Right cardiac atrium (tissue), 5 donors: ENCODE measurements around the gene IFITM5. TPM values are rescaled to one million over a fixed set of nuclear protein-coding genes. Genes with fewer than 3 reads are reported as not detected.
"Not testable (repeated sequence)": the region's sequence is repeated elsewhere in the genome, so short reads cannot be mapped to it uniquely, and the experiment has no call there.

Experiments used
- ATAC-seq, 2 donors: fragments of 200-7000 bp; cut with Tn5 transposase; one replicate each; pipeline versions ENCODE4 v1.8.0 to v1.9.1; 2020; ENCODE audit warnings: moderate library complexity in 2 of 2, mild to moderate bottlenecking in 1 of 2
- DNase-seq, 3 donors: peaks; one replicate each; pipeline ENCODE4 v3.0.0-alpha.2; 2020
- H3K27ac ChIP-seq: one replicate; pipeline ENCODE4 v1.5.1; 2013; ENCODE audit warnings: mild to moderate bottlenecking, low read length, control low read depth, moderate library complexity
- H3K27me3 ChIP-seq: one replicate; pipeline ENCODE4 v1.6.1; 2013; ENCODE audit not compliant: control insufficient read depth, insufficient read depth
- H3K4me1 ChIP-seq: one replicate; pipeline ENCODE4 v1.6.1; 2013; ENCODE audit warnings: low read length; ENCODE audit not compliant: control insufficient read depth, insufficient read depth
- H3K4me3 ChIP-seq: one replicate; pipeline ENCODE4 v1.5.1; 2013; ENCODE audit warnings: low read length, control low read depth
- H3K9me3 ChIP-seq: one replicate; pipeline ENCODE4 v1.6.1; 2013; ENCODE audit warnings: low read length; ENCODE audit not compliant: control insufficient read depth
- WGBS: extraction: QIAGEN DNeasy Blood & Tissue Kit; methylation state at CpG from one replicate; pipeline ENCODE4 v1.1.7; 2013; 5-methylcytosine and 5-hydroxymethylcytosine counted together
- intact Hi-C, 4 donors: fragments of 100-400 bp; cut with DNase I; formaldehyde crosslinking; loops; one replicate each; pipeline versions ENCODE4 v1.11.0 to v1.14.0; 2022 to 2023
- polyA plus RNA-seq: library from polyadenylated mRNA; stranded (reverse); fragments of 200-250 nt; gene quantifications from one replicate; pipeline ENCODE4 v1.2.3, GENCODE V29; 2013
- total RNA-seq, 4 donors: library from RNA; stranded (reverse); fragmentation: NEBNext Ultra II Directional; extraction: Animal tissue kit (Norgen Biotek cat#: 25700); gene quantifications; one replicate each; pipeline ENCODE4 v1.2.1, GENCODE V29; 2021
- donor health status: healthy with polysubstance abuse.
- donor health status: DM: no; HTN: yes; CAD: no.
- donor health status: DM: no; HTN: no; CAD: no.
- donor health status: DM: no; HTN: yes; CAD: no; lungs with severe emphysema.
- donor health status: DM: yes; HTN: yes; CAD: no.

IFITM5 gene
- total and polyA plus RNA-seq, 5 donors, result not detected

GRCh38 chr11:334264-334994, 35.1 kb upstream of the IFITM5 start:
- intact Hi-C loops, result no loop called here
- 46% methylated on average over 25 of the region's 25 CpGs for WGBS
- no peak overlapping the region for H3K4me3 ChIP-seq
- no peaks in the 10 kb centered on the region for H3K27me3 ChIP-seq
- peaks cover 2% of the 10 kb centered on the region for H3K4me1 ChIP-seq
- peak; percentile 79 to 87 (median 79) for DNase-seq
- peak overlapping the region; percentile 16 for H3K27ac ChIP-seq
- peak; percentile 87 to 89 for ATAC-seq
- no peaks in the 10 kb centered on the region for H3K9me3 ChIP-seq

GRCh38 chr11:333616-334263, 34.4 kb upstream of the IFITM5 start:
- H3K27ac ChIP-seq, result peak overlapping the region; percentile 16
- H3K4me1 ChIP-seq, ATAC-seq, H3K27me3 ChIP-seq, H3K4me3 ChIP-seq, intact Hi-C loops, H3K9me3 ChIP-seq: not testable (repeated sequence)
- 84% methylated on average over 17 of the region's 17 CpGs for WGBS
- peak in 2 of 3 donors; percentile 28 to 40 for DNase-seq

DNA sequence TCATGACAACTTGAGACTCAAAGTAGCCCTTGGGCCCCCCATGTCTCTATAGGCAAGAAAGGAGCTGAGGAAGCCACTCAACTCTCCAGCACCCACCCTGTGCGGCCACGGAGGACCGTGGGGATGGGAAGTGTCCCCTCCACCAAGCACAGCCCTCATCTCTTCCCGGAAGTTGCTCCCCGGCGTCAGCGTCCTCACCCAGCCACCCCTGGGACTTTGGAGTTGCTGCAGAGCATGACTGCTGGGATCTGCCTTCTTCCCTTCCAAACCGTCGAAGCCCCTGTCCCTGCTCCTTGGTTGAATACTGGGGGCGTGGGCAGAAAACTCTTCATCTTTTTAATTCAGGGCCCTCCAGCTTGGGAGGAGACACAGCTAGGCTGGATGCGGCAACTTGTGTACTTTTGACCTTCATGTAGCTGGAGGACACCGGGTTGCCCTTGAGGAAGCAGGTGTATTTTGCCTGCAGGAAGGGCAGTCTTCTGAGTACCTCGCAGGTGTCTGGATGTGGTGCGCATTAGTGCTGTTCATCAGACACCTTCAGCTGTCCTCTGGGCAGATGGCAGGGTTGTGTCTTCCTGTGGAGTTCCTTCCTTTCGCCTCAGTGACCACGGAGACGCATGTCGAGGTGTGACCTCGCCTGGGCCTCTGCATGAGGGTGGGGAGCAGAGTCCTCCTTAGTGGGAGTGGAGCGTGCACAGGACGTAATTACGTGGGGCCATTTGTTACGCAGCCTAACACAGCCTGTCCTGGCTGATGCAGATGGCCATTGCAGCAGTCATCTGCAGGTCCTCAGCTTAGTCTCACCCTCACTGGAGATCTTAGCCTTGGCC, 33.5 kb upstream of the IFITM5 start:
- no peak overlapping the region for H3K4me3 ChIP-seq
- no peak for ATAC-seq
- H3K9me3 ChIP-seq, result no peaks in the 10 kb centered on the region
- intact Hi-C loops, result no loop called here
- 90% methylated on average over 23 of the region's 23 CpGs for WGBS
- no peak overlapping the region for H3K27ac ChIP-seq
- DNase-seq, result peak in 2 of 3 donors; percentile 41 to 53
- peaks cover 2% of the 10 kb centered on the region for H3K4me1 ChIP-seq
- H3K27me3 ChIP-seq, result no peaks in the 10 kb centered on the region

DNA sequence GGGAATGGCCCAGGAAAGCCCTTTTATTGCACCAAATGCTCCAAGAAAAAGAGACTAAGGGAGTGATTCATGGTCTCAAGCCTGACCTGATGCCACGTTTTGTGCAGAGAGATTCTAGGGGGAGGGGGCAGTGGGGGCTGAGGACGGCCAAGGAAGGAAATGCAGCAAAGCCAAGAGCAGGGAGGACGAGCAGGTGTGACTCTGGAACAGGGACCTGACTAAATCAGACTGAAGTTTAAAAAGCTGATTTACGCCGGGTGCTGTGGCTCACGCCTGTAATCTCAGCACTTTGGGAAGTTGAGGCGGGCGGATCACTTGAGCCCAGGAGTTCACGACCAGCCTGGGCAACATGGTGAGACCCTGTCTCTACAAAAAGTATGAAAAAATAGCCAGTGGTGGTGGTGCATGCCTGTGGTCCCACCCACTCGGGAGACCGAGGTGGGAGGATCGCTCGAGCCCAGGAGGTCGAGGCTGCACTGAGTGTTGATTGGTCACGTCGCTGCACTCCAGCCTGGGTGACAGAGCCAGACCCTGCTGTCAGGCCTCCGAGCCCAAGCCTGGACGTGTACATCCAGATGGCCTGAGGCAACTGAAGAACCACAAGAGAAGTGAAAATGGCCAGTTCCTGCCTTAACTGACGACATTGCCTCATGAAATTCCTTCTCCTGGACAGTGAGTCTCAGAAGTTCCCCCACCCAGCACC, 32.2 kb upstream of the IFITM5 start:
- intact Hi-C loops, result no loop called here
- H3K4me1 ChIP-seq, result peaks cover under 1% of the 10 kb centered on the region
- 85% methylated on average over 19 of the region's 19 CpGs for WGBS
- no peak overlapping the region for H3K27ac ChIP-seq
- H3K4me3 ChIP-seq, result no peak overlapping the region
- DNase-seq (peak in 2 of 3 donors; percentile 35 to 49), ATAC-seq (no peak)
- H3K27me3 ChIP-seq, result no peaks in the 10 kb centered on the region
- no peaks in the 10 kb centered on the region for H3K9me3 ChIP-seq

- Histone ChIP-seq H3K27ac (no peak overlapping the region), H3K27me3 (no peaks in the 10 kb centered on the region), H3K4me3 (no peak overlapping the region), H3K4me1 (peaks cover under 1% of the 10 kb centered on the region), H3K9me3 (no peaks in the 10 kb centered on the region)
- intact Hi-C loops, result no loop called here
- no peak for ATAC-seq
- peak in 2 of 3 donors; percentile 49 to 57 for DNase-seq
- WGBS, result 86% methylated on average over 34 of the region's 34 CpGs
These were observed 31.5 kb upstream of the IFITM5 start for GRCh38 chr11:330694-331357.

GRCh38 chr11:330307-330693, 31.0 kb upstream of the IFITM5 start:
- Histone ChIP-seq H3K27me3 (no peaks in the 10 kb centered on the region), H3K4me3 (no peak overlapping the region), H3K27ac (no peak overlapping the region), H3K4me1 (peaks cover 3% of the 10 kb centered on the region), H3K9me3 (no peaks in the 10 kb centered on the region)
- no peak for ATAC-seq
- intact Hi-C loops, result no loop called here
- 83% methylated on average over 14 of the region's 14 CpGs for WGBS
- DNase-seq, result peak in 2 of 3 donors; percentile 38 to 46

GRCh38 chr11:329886-330253, 30.5 kb upstream of the IFITM5 start:
- H3K27me3 ChIP-seq, result no peaks in the 10 kb centered on the region
- intact Hi-C loops, result no loop called here
- no peak overlapping the region for H3K4me3 ChIP-seq
- no peak for ATAC-seq
- DNase-seq, result peak in 1 of 3 donors; percentile 18
- no peak overlapping the region for H3K27ac ChIP-seq
- no peaks in the 10 kb centered on the region for H3K9me3 ChIP-seq
- WGBS, result 93% methylated on average over 2 of the region's 2 CpGs
- peaks cover 3% of the 10 kb centered on the region for H3K4me1 ChIP-seq

GRCh38 chr11:328516-329100, 29.3 kb upstream of the IFITM5 start:
- WGBS, result 94% methylated on average over 15 of the region's 15 CpGs
- H3K4me3 ChIP-seq, H3K4me1 ChIP-seq, H3K27ac ChIP-seq, H3K9me3 ChIP-seq, intact Hi-C loops, H3K27me3 ChIP-seq, ATAC-seq: not testable (repeated sequence)
- DNase-seq, result peak in 2 of 3 donors; percentile 5 to 37

DNA sequence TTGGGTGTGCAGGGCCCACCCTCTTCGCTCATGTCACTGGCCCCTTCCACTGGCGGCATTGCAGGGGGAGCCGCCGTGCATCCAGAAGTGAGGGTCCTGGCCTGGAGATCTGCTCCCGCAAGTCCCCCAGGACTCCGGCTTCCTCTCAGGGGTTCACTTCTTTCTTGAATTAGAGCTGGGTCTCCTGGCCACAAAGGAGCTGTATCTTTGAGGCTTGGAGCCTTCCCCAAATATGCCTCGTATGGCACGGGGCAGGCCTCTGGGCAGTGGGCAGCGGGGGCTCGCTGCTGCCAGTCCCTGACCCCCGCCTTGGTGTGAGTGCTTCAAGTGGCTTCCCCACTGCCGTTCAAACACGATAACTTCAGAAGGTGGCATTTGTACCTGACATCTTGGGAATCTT, 28.7 kb upstream of the IFITM5 start:
- Histone ChIP-seq H3K4me1 (peaks cover 3% of the 10 kb centered on the region), H3K27ac (peak overlapping the region; percentile 22), H3K27me3 (no peaks in the 10 kb centered on the region), H3K4me3 (no peak overlapping the region), H3K9me3 (no peaks in the 10 kb centered on the region)
- intact Hi-C loops, result no loop called here
- DNase-seq, result peak in 2 of 3 donors; percentile 22 to 35
- ATAC-seq, result no peak
- 96% methylated on average over 13 of the region's 13 CpGs for WGBS

- DNase-seq (no peak), ATAC-seq (no peak)
- no peak overlapping the region for H3K4me3 ChIP-seq
These were observed 28.2 kb upstream of the IFITM5 start for GRCh38 chr11:327581-327923.

More at GRCh38 chr11:327581-327923, 28.2 kb upstream of the IFITM5 start:
- peaks cover 3% of the 10 kb centered on the region for H3K4me1 ChIP-seq
- H3K27ac ChIP-seq, result peak overlapping the region; percentile 79
- 94% methylated on average over 3 of the region's 3 CpGs for WGBS
- intact Hi-C loops, result no loop called here
- no peaks in the 10 kb centered on the region for H3K9me3 ChIP-seq
- no peaks in the 10 kb centered on the region for H3K27me3 ChIP-seq
